Neural cell (in vitro differentiated cells): ENCODE results near the gene GDI1.

Experiments used
- CTCF ChIP-seq: fragments of 450-650 bp; IDR thresholded peaks from 2 replicates; pipeline ENCODE4 v1.5.1; 2014; ENCODE audit warnings: antibody characterized with exemption, mild to moderate bottlenecking, moderate library complexity; ENCODE audit not compliant: poor library complexity, severe bottlenecking
- EP300 ChIP-seq: fragments of 450-650 bp; conservative IDR thresholded peaks from 2 replicates; pipeline ENCODE4 v1.6.1; 2014; ENCODE audit warnings: antibody characterized with exemption, mild to moderate bottlenecking, moderate library complexity; ENCODE audit not compliant: poor library complexity, severe bottlenecking

DNA sequence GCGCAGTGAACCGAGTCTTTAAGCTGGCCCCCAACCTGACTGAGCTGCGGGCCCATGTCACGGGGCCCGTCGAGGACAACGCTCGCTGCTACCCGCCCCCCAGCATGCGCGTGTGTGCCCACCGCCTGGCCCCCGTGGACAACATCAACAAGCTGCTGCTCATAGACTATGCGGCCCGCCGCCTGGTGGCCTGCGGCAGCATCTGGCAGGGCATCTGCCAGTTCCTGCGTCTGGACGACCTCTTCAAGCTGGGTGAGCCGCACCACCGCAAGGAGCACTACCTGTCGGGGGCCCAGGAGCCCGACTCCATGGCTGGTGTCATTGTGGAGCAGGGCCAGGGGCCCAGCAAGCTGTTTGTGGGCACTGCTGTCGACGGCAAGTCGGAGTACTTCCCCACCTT lies 23.4 kb downstream of the GDI1 start:
- no peak for TF ChIP-seq CTCF
- TF ChIP-seq EP300 = no peak
